Panc1 (cell line): ENCODE data around the gene NPAS3. TPM values are rescaled to one million over a fixed set of nuclear protein-coding genes. Genes with fewer than 3 reads are reported as not detected.

Source experiments
- ATAC-seq: fragments of 200-7000 bp; cut with Tn5 transposase; 2 replicates; pipeline ENCODE4 v1.9.1; 2020; ENCODE audit warnings: mild to moderate bottlenecking, moderate library complexity
- BruUV-seq: library from RNA; stranded (reverse); fragments of 400-500 nt; replicated peaks from 2 replicates; lab custom pipeline; 2021; lab: Mats Ljungman, UMichigan
- CTCF ChIA-PET: fragments of 300-600 bp; sonication (Branson Sonifier 250); formaldehyde crosslinking; loops from one replicate; lab custom pipeline; 2022; ENCODE audit warnings: antibody characterized with exemption; lab: Charles Lee
- POLR2A ChIA-PET: fragments of 300-600 bp; sonication (Branson Sonifier 250); formaldehyde crosslinking; loops from one replicate; lab custom pipeline; 2022; ENCODE audit warnings: antibody characterized with exemption; lab: Charles Lee
- DNase-seq: peaks from one replicate; pipeline ENCODE4 v3.0.0-alpha.2; 2010; ENCODE audit warnings: low read depth, low spot score
- H3K27ac ChIP-seq: 2 replicates; pipeline ENCODE4 v1.5.1; 2011; ENCODE audit warnings: mild to moderate bottlenecking, low read length, inconsistent platforms
- H3K27me3 ChIP-seq: fragments of 200-500 bp; sonication (Bioruptor generic); 2 replicates; pipeline ENCODE4 v1.6.0; 2014; ENCODE audit warnings: low read length, inconsistent platforms; ENCODE audit not compliant: control insufficient read depth, insufficient read depth
- H3K36me3 ChIP-seq: fragments of 200-500 bp; sonication (Bioruptor generic); 2 replicates; pipeline ENCODE4 v1.5.1; 2014; ENCODE audit warnings: inconsistent platforms, mild to moderate bottlenecking, low read length, moderate library complexity; ENCODE audit not compliant: control insufficient read depth, insufficient read depth
- H3K4me1 ChIP-seq: 2 replicates; pipeline ENCODE4 v1.5.1; 2011; ENCODE audit warnings: inconsistent platforms, mild to moderate bottlenecking, low read length, moderate library complexity; ENCODE audit not compliant: control insufficient read depth, insufficient read depth
- H3K4me3 ChIP-seq, 2 experiments: 2 replicates each; pipeline ENCODE4 v1.5.1; 2011 to 2012; ENCODE audit warnings: low read depth in 2 of 2, low read length in 2 of 2, mild to moderate bottlenecking in 2 of 2, inconsistent platforms in 1 of 2, moderate library complexity in 1 of 2
- H3K9me3 ChIP-seq: fragments of 200-500 bp; sonication (Bioruptor generic); 2 replicates; pipeline ENCODE4 v1.5.1; 2014; ENCODE audit warnings: low read depth, mild to moderate bottlenecking, inconsistent platforms, low read length, moderate library complexity; ENCODE audit not compliant: control insufficient read depth, insufficient read depth
- POLR2AphosphoS5 ChIP-seq: IDR thresholded peaks from 2 replicates; pipeline ENCODE4 v1.6.1; 2012; ENCODE audit warnings: mild to moderate bottlenecking, low read depth, low read length, moderate library complexity
- SIN3A ChIP-seq: IDR thresholded peaks from 2 replicates; pipeline ENCODE4 v1.6.1; 2012; ENCODE audit warnings: low read depth, mild to moderate bottlenecking, low read length, moderate library complexity, borderline replicate concordance; ENCODE audit not compliant: insufficient read depth
- TCF7L2 ChIP-seq: IDR thresholded peaks from 2 replicates; pipeline ENCODE4 v1.6.1; 2011; ENCODE audit warnings: mild to moderate bottlenecking, low read depth, low read length, inconsistent platforms
- in situ Hi-C: cut with HindIII; loops from 2 replicates; pipeline ENCODE4 v1.10.0; 2016; ENCODE audit warnings: low sequenced_read_pairs, low pct_unique_long_range_greater_than_20kb
- intact Hi-C: fragments of 100-400 bp; cut with micrococcal nuclease; formaldehyde crosslinking; loops from one replicate; pipeline ENCODE4 v1.10.0; 2022; ENCODE audit not compliant: unreplicated experiment
- total RNA-seq: library from RNA; stranded (reverse); gene quantifications from one replicate; pipeline ENCODE4 v1.2.1, GENCODE V29; 2021; ENCODE audit not compliant: unreplicated experiment
- TF ChIP-seq, protein P1 (sequence below): fragments of 450-650 bp; IDR thresholded peaks from 2 replicates; pipeline ENCODE4 v1.5.1; 2017; ENCODE audit warnings: mild to moderate bottlenecking
- TF ChIP-seq, protein P2 (sequence below), 2 experiments: IDR thresholded peaks; 2 replicates each; pipeline ENCODE4 v1.6.1; 2011 to 2012; ENCODE audit warnings: low read depth in 2 of 2, control low read depth in 1 of 2, low read length in 1 of 2, mild to moderate bottlenecking in 1 of 2, moderate library complexity in 1 of 2; ENCODE audit not compliant: insufficient read depth in 1 of 2

NPAS3 gene
- total RNA-seq, 1 experiment from 2014 or later: 0.23 TPM

- in situ Hi-C loops (no loop called here), intact Hi-C loops (no loop called here)
- no peak overlapping the region for H3K27ac ChIP-seq
- ChIA-PET CTCF (no interaction called here), POLR2A (no interaction called here)
- H3K27me3 ChIP-seq: no peaks in the 10 kb centered on the region
- BruUV-seq: no TSS peak
- TF ChIP-seq POLR2AphosphoS5 (no peak), SIN3A (no peak), TCF7L2 (no peak)
- TF ChIP-seq, protein P1, sequence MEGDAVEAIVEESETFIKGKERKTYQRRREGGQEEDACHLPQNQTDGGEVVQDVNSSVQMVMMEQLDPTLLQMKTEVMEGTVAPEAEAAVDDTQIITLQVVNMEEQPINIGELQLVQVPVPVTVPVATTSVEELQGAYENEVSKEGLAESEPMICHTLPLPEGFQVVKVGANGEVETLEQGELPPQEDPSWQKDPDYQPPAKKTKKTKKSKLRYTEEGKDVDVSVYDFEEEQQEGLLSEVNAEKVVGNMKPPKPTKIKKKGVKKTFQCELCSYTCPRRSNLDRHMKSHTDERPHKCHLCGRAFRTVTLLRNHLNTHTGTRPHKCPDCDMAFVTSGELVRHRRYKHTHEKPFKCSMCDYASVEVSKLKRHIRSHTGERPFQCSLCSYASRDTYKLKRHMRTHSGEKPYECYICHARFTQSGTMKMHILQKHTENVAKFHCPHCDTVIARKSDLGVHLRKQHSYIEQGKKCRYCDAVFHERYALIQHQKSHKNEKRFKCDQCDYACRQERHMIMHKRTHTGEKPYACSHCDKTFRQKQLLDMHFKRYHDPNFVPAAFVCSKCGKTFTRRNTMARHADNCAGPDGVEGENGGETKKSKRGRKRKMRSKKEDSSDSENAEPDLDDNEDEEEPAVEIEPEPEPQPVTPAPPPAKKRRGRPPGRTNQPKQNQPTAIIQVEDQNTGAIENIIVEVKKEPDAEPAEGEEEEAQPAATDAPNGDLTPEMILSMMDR: no peak
- TF ChIP-seq, protein P2, sequence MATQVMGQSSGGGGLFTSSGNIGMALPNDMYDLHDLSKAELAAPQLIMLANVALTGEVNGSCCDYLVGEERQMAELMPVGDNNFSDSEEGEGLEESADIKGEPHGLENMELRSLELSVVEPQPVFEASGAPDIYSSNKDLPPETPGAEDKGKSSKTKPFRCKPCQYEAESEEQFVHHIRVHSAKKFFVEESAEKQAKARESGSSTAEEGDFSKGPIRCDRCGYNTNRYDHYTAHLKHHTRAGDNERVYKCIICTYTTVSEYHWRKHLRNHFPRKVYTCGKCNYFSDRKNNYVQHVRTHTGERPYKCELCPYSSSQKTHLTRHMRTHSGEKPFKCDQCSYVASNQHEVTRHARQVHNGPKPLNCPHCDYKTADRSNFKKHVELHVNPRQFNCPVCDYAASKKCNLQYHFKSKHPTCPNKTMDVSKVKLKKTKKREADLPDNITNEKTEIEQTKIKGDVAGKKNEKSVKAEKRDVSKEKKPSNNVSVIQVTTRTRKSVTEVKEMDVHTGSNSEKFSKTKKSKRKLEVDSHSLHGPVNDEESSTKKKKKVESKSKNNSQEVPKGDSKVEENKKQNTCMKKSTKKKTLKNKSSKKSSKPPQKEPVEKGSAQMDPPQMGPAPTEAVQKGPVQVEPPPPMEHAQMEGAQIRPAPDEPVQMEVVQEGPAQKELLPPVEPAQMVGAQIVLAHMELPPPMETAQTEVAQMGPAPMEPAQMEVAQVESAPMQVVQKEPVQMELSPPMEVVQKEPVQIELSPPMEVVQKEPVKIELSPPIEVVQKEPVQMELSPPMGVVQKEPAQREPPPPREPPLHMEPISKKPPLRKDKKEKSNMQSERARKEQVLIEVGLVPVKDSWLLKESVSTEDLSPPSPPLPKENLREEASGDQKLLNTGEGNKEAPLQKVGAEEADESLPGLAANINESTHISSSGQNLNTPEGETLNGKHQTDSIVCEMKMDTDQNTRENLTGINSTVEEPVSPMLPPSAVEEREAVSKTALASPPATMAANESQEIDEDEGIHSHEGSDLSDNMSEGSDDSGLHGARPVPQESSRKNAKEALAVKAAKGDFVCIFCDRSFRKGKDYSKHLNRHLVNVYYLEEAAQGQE (IDR thresholded peaks at IDR 0.05; ENCODE audit: insufficient read depth in 1 of 2, low read depth in 2 of 2, low read length in 1 of 2): no peak
- no peak overlapping the region for H3K4me3 ChIP-seq
- no peaks in the 10 kb centered on the region for H3K36me3 ChIP-seq
- ATAC-seq (no peak), DNase-seq (no peak)
- no peaks in the 10 kb centered on the region for H3K4me1 ChIP-seq
- no peaks in the 10 kb centered on the region for H3K9me3 ChIP-seq
Observed at GRCh38 chr14:33776871-33777270, 838.2 kb downstream of the NPAS3 start.

DNA sequence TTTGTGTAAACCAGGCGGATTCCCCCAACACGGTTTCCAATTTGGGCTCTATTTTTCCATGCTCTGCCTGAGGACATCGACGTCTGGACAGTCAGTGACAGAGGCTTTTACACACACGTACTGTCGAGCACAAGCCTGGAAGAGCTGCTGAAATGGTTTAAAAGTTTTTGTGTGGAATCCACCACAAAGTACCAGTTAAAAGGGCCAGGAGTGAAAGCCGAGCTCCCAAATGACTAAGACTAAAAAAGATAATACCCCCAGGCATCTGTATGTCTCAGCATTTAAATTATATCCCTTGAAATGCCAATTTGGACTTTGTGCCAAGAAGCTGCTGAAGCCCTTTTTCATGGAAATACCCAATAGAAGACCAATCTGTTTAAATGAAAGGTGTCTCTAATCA is 839.0 kb downstream of the NPAS3 start:
- TF ChIP-seq POLR2AphosphoS5: no peak
- CTCF ChIA-PET: no interaction called here
- Histone ChIP-seq H3K9me3 (no peaks in the 10 kb centered on the region), H3K4me3 (no peak overlapping the region), H3K4me1 (no peaks in the 10 kb centered on the region), H3K27ac (no peak overlapping the region), H3K36me3 (no peaks in the 10 kb centered on the region), H3K27me3 (no peaks in the 10 kb centered on the region)
- DNase-seq (no peak), ATAC-seq (no peak)
- in situ Hi-C loops (no loop called here), intact Hi-C loops (no loop called here)
- BruUV-seq: no TSS peak
- POLR2A ChIA-PET: no interaction called here

DNA sequence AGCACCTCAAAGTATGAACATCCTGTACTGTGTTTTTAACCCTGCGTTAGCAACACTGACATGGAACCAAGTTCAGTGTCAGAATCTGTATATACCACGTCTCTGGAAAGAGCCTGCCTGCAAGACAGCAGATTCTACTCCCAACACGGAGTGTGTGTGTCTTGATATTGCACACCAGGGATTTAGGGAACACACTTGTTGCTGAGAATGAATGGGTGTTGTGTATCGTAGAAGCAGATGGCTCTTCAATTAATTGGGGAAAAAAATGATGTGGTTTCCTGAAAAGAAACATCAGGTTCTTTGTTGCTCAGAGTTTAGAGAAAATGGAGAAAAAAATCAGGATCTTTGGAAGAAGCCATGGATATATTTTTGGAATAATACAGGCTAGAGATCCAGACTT is 841.4 kb downstream of the NPAS3 start:
- in situ Hi-C loops (no loop called here), intact Hi-C loops (no loop called here)
- ChIA-PET POLR2A (no interaction called here), CTCF (no interaction called here)
- Histone ChIP-seq H3K4me1 (no peaks in the 10 kb centered on the region), H3K9me3 (no peaks in the 10 kb centered on the region), H3K27ac (no peak overlapping the region), H3K4me3 (no peak overlapping the region), H3K27me3 (no peaks in the 10 kb centered on the region), H3K36me3 (no peaks in the 10 kb centered on the region)
- BruUV-seq: no TSS peak
- ATAC-seq (no peak), DNase-seq (no peak)
- TF ChIP-seq, protein P2 (IDR thresholded peaks at IDR 0.05; ENCODE audit: insufficient read depth in 1 of 2, low read depth in 2 of 2, low read length in 1 of 2): no peak
- TF ChIP-seq SIN3A (no peak), TCF7L2 (no peak), POLR2AphosphoS5 (no peak)
- TF ChIP-seq, protein P1: no peak
